ENCODE data around the gene FIGLA. TPM values are rescaled to one million over a fixed set of nuclear protein-coding genes. Genes with fewer than 3 reads are reported as not detected.

FIGLA gene
- polyA plus RNA-seq, 1 experiment, result not detected

- no peak for DNase-seq (ENCODE audit: low read depth, low spot score)
- ChIA-PET POLR2A (no interaction called here), CTCF (no interaction called here)
- Histone ChIP-seq H3K27me3 (ENCODE audit: control insufficient read depth, insufficient read depth, low read length) (peaks cover 12% of the 10 kb centered on the region), H3K9me3 (ENCODE audit: control insufficient read depth, insufficient read depth, low read length) (no peaks in the 10 kb centered on the region), H3K27ac (ENCODE audit: low read depth, low read length) (no peak overlapping the region), H3K4me3 (ENCODE audit: low read depth, low read length) (no peak overlapping the region)
- TF ChIP-seq CTCF (IDR thresholded peaks at IDR 0.05; ENCODE audit: low read depth, low read length), result no peak
Measured at GRCh38 chr2:70795164-70795995, 4.9 kb upstream of the FIGLA start.

GRCh38 chr2:70793450-70793849 lies 3.0 kb upstream of the FIGLA start:
- no peak overlapping the region for H3K4me3 ChIP-seq (ENCODE audit: low read depth, low read length)
- no peak for TF ChIP-seq CTCF (IDR thresholded peaks at IDR 0.05; ENCODE audit: low read depth, low read length)
- peaks cover 24% of the 10 kb centered on the region for H3K27me3 ChIP-seq (ENCODE audit: control insufficient read depth, insufficient read depth, low read length)

GRCh38 chr2:70789304-70790135 lies 923 bp downstream of the FIGLA start:
- no peak for DNase-seq (ENCODE audit: low read depth, low spot score)

More at GRCh38 chr2:70793450-70793849, 3.0 kb upstream of the FIGLA start:
- ChIA-PET POLR2A (no interaction called here), CTCF (no interaction called here)
- no peaks in the 10 kb centered on the region; the same call in 1 of the 2 replicates for H3K9me3 ChIP-seq (ENCODE audit: control insufficient read depth, insufficient read depth, low read length)
- no peak overlapping the region for H3K27ac ChIP-seq (ENCODE audit: low read depth, low read length)
- DNase-seq (ENCODE audit: low read depth, low spot score), result no peak

GRCh38 chr2:70785137-70785911 lies 5.1 kb downstream of the FIGLA start:
- Histone ChIP-seq H3K9me3 (ENCODE audit: control insufficient read depth, insufficient read depth, low read length) (no peaks in the 10 kb centered on the region; the same call in 1 of the 2 replicates), H3K27me3 (ENCODE audit: control insufficient read depth, insufficient read depth, low read length) (peaks cover 19% of the 10 kb centered on the region), H3K27ac (ENCODE audit: low read depth, low read length) (no peak overlapping the region), H3K4me3 (ENCODE audit: low read depth, low read length) (no peak overlapping the region)
- no peak for TF ChIP-seq CTCF (IDR thresholded peaks at IDR 0.05; ENCODE audit: low read depth, low read length)
- ChIA-PET POLR2A (no interaction called here), CTCF (no interaction called here)
- no peak for DNase-seq (ENCODE audit: low read depth, low spot score)

More at GRCh38 chr2:70789304-70790135, 923 bp downstream of the FIGLA start:
- Histone ChIP-seq H3K9me3 (ENCODE audit: control insufficient read depth, insufficient read depth, low read length) (no peaks in the 10 kb centered on the region; the same call in 1 of the 2 replicates), H3K27ac (ENCODE audit: low read depth, low read length) (no peak overlapping the region), H3K27me3 (ENCODE audit: control insufficient read depth, insufficient read depth, low read length) (peaks cover 27% of the 10 kb centered on the region), H3K4me3 (ENCODE audit: low read depth, low read length) (no peak overlapping the region)
- CTCF ChIA-PET, result interaction anchor here (0.6 to 1.5 kb wide), 5 partner anchors 15 to 1307 kb away, joined by 3 to 5 read pairs (median 3); no protein-coding TSS in a partner anchor
- peak; percentile 61 for TF ChIP-seq CTCF (IDR thresholded peaks at IDR 0.05; ENCODE audit: low read depth, low read length)
- POLR2A ChIA-PET, result no interaction called here
